T-helper 2 cell treated with Interferon-gamma antibody and Interleukin-4, amounts not matched to agents 5 μg/mL and 100 μg/mL, for 36 hours (primary cell): ENCODE measurements around the gene PRR23E.

Source experiments
- DNase-seq: peaks from one replicate; pipeline ENCODE4 v3.0.0; 2021; ENCODE audit warnings: low spot score
- H3K27ac Mint-ChIP-seq: one replicate; pipeline ENCODE4 v1.8.0; 2021; ENCODE audit warnings: mild to moderate bottlenecking, mixed read lengths
- H3K27me3 Mint-ChIP-seq: one replicate; pipeline ENCODE4 v1.8.0; 2021; ENCODE audit warnings: low read depth, mixed read lengths
- H3K36me3 Mint-ChIP-seq: one replicate; pipeline ENCODE4 v1.8.0; 2021; ENCODE audit warnings: low read depth, mixed read lengths
- H3K4me1 Mint-ChIP-seq: one replicate; pipeline ENCODE4 v1.8.0; 2021; ENCODE audit warnings: low read depth, mixed read lengths
- H3K4me3 Mint-ChIP-seq: one replicate; pipeline ENCODE4 v1.8.0; 2022; ENCODE audit warnings: mild to moderate bottlenecking, moderate library complexity, mixed read lengths
- H3K9me3 Mint-ChIP-seq: one replicate; pipeline ENCODE4 v1.8.0; 2021; ENCODE audit warnings: mixed read lengths

Gene PRR23E

GRCh38 chr3:127192576-127193232 lies at the start of gene PRR23E:
Gene PRR23E (plus strand): TSS chr3:127193131. CDS start chr3:127196686, 3,555 bp downstream.
- Mint-ChIP-seq H3K27me3 (peaks cover 5% of the 10 kb centered on the region), H3K4me3 (no peak within 1 kb of the TSS), H3K4me1 (no peaks in the 10 kb centered on the region), H3K36me3 (no peaks in the 10 kb centered on the region), H3K27ac (no peak within 1 kb of the TSS), H3K9me3 (no peaks in the 10 kb centered on the region)
- DNase-seq, result no peak

GRCh38 chr3:127143172-127143571 lies 49.8 kb upstream of the PRR23E start:
- Mint-ChIP-seq H3K4me1 (no peaks in the 10 kb centered on the region), H3K9me3 (peaks cover 10% of the 10 kb centered on the region), H3K4me3 (no peak overlapping the region), H3K36me3 (no peaks in the 10 kb centered on the region), H3K27me3 (no peaks in the 10 kb centered on the region), H3K27ac (no peak overlapping the region)
- DNase-seq, result no peak

DNA sequence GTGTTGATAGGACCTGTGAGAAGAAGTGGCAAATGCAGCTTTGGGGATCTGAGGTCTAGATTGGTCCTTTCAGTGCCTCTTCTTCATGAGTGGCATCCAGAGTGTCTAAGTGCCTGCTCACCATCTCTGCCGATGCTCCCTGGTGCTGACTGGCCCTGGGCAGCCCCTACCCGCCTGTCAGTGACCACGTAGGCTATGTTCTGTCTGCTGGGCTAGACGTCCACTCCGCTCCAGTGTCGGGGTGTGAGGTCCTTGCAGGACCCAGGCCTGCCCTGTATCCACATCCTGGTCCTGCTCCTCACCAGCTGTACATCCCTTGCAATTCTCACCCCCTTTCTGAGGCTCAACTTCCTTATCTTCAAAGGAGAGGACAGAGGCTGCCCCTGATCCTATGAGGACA lies 48.3 kb upstream of the PRR23E start:
- Mint-ChIP-seq H3K4me1 (no peaks in the 10 kb centered on the region), H3K9me3 (peaks cover 10% of the 10 kb centered on the region), H3K36me3 (no peaks in the 10 kb centered on the region), H3K27ac (no peak overlapping the region), H3K4me3 (no peak overlapping the region), H3K27me3 (no peaks in the 10 kb centered on the region)
- DNase-seq, result no peak

GRCh38 chr3:127145266-127145665 lies 47.7 kb upstream of the PRR23E start:
- H3K36me3 Mint-ChIP-seq, result no peaks in the 10 kb centered on the region
- no peak overlapping the region for H3K27ac Mint-ChIP-seq
- H3K27me3 Mint-ChIP-seq, result no peaks in the 10 kb centered on the region
- H3K9me3 Mint-ChIP-seq, result peaks cover 10% of the 10 kb centered on the region
- H3K4me3 Mint-ChIP-seq, result no peak overlapping the region
- no peaks in the 10 kb centered on the region for H3K4me1 Mint-ChIP-seq
- DNase-seq, result no peak

GRCh38 chr3:127147291-127147885 lies 45.5 kb upstream of the PRR23E start:
- Mint-ChIP-seq H3K9me3 (peaks cover 10% of the 10 kb centered on the region), H3K27ac (no peak overlapping the region), H3K4me1 (no peaks in the 10 kb centered on the region), H3K36me3 (no peaks in the 10 kb centered on the region), H3K4me3 (no peak overlapping the region), H3K27me3 (no peaks in the 10 kb centered on the region)
- DNase-seq, result no peak

GRCh38 chr3:127149621-127150310 lies 43.2 kb upstream of the PRR23E start:
- H3K4me3 Mint-ChIP-seq, result no peak overlapping the region
- no peaks in the 10 kb centered on the region for H3K4me1 Mint-ChIP-seq
- no peaks in the 10 kb centered on the region for H3K36me3 Mint-ChIP-seq
- H3K27ac Mint-ChIP-seq, result no peak overlapping the region
- no peaks in the 10 kb centered on the region for H3K27me3 Mint-ChIP-seq
- H3K9me3 Mint-ChIP-seq, result peaks cover 2% of the 10 kb centered on the region
- DNase-seq, result no peak

- H3K36me3 Mint-ChIP-seq, result no peaks in the 10 kb centered on the region
- no peak overlapping the region for H3K4me3 Mint-ChIP-seq
Observed at GRCh38 chr3:127150513-127151250, 42.2 kb upstream of the PRR23E start.

GRCh38 chr3:127151251-127151564 lies 41.7 kb upstream of the PRR23E start:
- DNase-seq, result no peak

More at GRCh38 chr3:127150513-127151250, 42.2 kb upstream of the PRR23E start:
- no peak for DNase-seq
- H3K27me3 Mint-ChIP-seq, result no peaks in the 10 kb centered on the region
- H3K27ac Mint-ChIP-seq, result no peak overlapping the region
- no peaks in the 10 kb centered on the region for H3K4me1 Mint-ChIP-seq
- H3K9me3 Mint-ChIP-seq, result no peaks in the 10 kb centered on the region

GRCh38 chr3:127151992-127152650 lies 40.8 kb upstream of the PRR23E start:
- Mint-ChIP-seq H3K9me3 (no peaks in the 10 kb centered on the region), H3K27me3 (no peaks in the 10 kb centered on the region), H3K4me1 (no peaks in the 10 kb centered on the region), H3K27ac (no peak overlapping the region), H3K4me3 (no peak overlapping the region), H3K36me3 (no peaks in the 10 kb centered on the region)
- DNase-seq, result no peak

More at GRCh38 chr3:127151251-127151564, 41.7 kb upstream of the PRR23E start:
- H3K4me1 Mint-ChIP-seq, result no peaks in the 10 kb centered on the region
- H3K27me3 Mint-ChIP-seq, result no peaks in the 10 kb centered on the region
- no peaks in the 10 kb centered on the region for H3K9me3 Mint-ChIP-seq
- no peaks in the 10 kb centered on the region for H3K36me3 Mint-ChIP-seq
- no peak overlapping the region for H3K4me3 Mint-ChIP-seq
- H3K27ac Mint-ChIP-seq, result no peak overlapping the region

DNA sequence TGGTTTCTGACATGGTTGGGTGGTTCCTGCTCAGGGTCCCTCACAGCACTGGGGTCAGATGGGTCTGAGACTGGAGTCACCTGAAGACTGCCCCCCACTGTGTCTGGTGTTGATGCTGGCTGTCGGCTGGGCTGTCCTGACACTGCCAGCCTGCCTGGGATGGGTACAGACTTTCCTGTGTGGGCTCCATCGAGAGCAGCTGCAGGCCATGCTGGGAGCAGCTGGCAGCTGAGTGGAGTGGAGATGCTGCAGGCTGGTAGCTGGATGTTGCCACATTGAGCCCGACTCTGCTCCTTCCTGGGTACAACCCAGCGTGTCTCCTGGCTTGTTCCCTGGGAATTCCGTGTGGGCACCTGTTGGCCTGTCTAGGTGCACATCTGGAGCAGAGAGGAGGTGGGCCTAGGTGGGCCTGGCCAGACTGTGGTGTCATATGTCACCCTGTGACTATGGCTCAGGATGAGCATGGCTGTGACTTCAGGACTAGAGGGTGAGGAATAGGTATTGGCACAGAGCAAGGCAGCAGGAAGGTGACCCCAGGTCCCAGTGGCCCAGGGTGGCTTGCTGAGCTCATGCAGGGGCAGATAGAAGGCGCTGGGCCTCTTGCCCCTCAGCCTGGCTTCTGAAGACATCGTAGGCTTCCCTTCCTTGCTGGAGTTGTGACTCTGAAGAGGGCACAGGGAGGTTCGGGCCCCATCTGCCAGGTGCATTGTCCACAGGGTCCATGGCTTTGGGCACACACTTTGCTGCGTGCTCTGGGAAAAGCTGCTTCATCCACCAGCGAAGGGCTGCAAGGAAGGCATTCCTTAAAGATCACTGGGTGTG lies 40.0 kb upstream of the PRR23E start:
- Mint-ChIP-seq H3K9me3 (no peaks in the 10 kb centered on the region), H3K27ac (no peak overlapping the region), H3K4me3 (no peak overlapping the region), H3K4me1 (no peaks in the 10 kb centered on the region), H3K27me3 (no peaks in the 10 kb centered on the region), H3K36me3 (no peaks in the 10 kb centered on the region)
- DNase-seq, result no peak

GRCh38 chr3:127153506-127153815 lies 39.5 kb upstream of the PRR23E start:
- Mint-ChIP-seq H3K27ac (no peak overlapping the region), H3K4me1 (no peaks in the 10 kb centered on the region), H3K4me3 (no peak overlapping the region), H3K9me3 (no peaks in the 10 kb centered on the region), H3K36me3 (no peaks in the 10 kb centered on the region), H3K27me3 (no peaks in the 10 kb centered on the region)
- no peak for DNase-seq

GRCh38 chr3:127156338-127157050 lies 36.4 kb upstream of the PRR23E start:
- Mint-ChIP-seq H3K27ac (no peak overlapping the region), H3K9me3 (no peaks in the 10 kb centered on the region), H3K36me3 (no peaks in the 10 kb centered on the region), H3K27me3 (no peaks in the 10 kb centered on the region), H3K4me1 (no peaks in the 10 kb centered on the region), H3K4me3 (no peak overlapping the region)
- DNase-seq, result no peak
